ENCODE data around the gene DNAJC15.

DNA sequence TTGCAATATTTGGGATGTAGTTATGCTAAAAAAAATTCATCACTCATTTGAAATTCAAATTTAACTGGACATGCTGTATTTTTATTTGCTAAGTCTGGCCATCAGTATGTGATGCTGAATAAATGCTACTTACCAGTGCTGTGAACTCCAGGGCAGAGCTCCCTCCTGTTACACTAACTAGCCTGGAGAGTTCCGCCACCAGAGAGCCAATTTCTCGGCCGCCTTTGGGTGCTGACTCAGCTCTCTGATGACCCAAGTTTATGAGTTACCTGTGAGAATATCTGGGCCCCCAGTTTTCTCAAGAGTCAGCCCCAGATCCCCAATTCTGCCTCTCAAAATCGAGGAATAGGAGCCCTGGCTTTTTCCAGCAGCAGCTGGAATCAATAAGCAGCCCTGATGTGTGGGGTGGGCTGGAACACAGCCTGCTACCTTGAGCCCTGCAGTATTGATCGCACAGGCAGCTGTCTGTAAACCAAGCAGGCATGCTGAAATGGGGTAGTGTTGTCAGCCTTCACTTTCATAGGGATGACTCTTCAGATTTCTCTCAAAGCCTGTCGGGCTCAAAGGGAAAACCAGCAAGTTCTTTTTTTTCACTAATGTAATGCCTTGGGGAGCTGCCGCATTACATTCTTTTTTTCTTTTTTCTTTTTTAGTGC, 113.7 kb downstream of the DNAJC15 start:
- TF ChIP-seq EZH2 (IDR thresholded peaks at IDR 0.05; ENCODE audit: borderline replicate concordance, low read depth, low read length, poor library complexity, severe bottlenecking) = no peak
- TF ChIP-seq, protein P1, sequence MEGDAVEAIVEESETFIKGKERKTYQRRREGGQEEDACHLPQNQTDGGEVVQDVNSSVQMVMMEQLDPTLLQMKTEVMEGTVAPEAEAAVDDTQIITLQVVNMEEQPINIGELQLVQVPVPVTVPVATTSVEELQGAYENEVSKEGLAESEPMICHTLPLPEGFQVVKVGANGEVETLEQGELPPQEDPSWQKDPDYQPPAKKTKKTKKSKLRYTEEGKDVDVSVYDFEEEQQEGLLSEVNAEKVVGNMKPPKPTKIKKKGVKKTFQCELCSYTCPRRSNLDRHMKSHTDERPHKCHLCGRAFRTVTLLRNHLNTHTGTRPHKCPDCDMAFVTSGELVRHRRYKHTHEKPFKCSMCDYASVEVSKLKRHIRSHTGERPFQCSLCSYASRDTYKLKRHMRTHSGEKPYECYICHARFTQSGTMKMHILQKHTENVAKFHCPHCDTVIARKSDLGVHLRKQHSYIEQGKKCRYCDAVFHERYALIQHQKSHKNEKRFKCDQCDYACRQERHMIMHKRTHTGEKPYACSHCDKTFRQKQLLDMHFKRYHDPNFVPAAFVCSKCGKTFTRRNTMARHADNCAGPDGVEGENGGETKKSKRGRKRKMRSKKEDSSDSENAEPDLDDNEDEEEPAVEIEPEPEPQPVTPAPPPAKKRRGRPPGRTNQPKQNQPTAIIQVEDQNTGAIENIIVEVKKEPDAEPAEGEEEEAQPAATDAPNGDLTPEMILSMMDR (conservative IDR thresholded peaks at IDR 0.05; ENCODE audit: low read depth, low read length) = no peak

Data from A673 (cell line).